GM12874 (cell line): ENCODE measurements around the gene ABCB8.

ENCODE experiments used
- CTCF ChIP-seq: IDR thresholded peaks from 2 replicates; pipeline ENCODE4 v1.5.1; 2011; ENCODE audit warnings: low read depth, mild to moderate bottlenecking, control low read depth, low read length, moderate library complexity; ENCODE audit not compliant: insufficient read depth

Gene ABCB8

GRCh38 chr7:151082141-151083070 lies 54.2 kb downstream of the ABCB8 start:
- no peak for TF ChIP-seq CTCF

GRCh38 chr7:151083071-151083823 lies 55.0 kb downstream of the ABCB8 start, which contains the start of gene TMUB1:
TMUB1 (minus strand) TSS chr7:151083493; CDS start chr7:151082563, 930 bp downstream.
- TF ChIP-seq CTCF, result no peak

- TF ChIP-seq CTCF, result no peak
Measured at GRCh38 chr7:151083824-151084160, 55.5 kb downstream of the ABCB8 start.

- TF ChIP-seq CTCF, result no peak
Measured at GRCh38 chr7:151085329-151085690, 57.1 kb downstream of the ABCB8 start.

GRCh38 chr7:151085691-151086620 lies 57.7 kb downstream of the ABCB8 start, which contains the start of gene AGAP3:
AGAP3 (plus strand) TSS chr7:151086475; CDS start chr7:151086742, 267 bp downstream.
- TF ChIP-seq CTCF, result no peak

- no peak for TF ChIP-seq CTCF
Measured at GRCh38 chr7:151086802-151087244, 58.6 kb downstream of the ABCB8 start.
